WTC11 (cell line): Measurements from ENCODE around the gene LPP. TPM values are rescaled to one million over a fixed set of nuclear protein-coding genes. Genes with fewer than 3 reads are reported as not detected.

ENCODE experiments used
- ATAC-seq: fragments of 200-7000 bp; cut with Tn5 transposase; 2 replicates; pipeline ENCODE4 v1.10.0; 2021; ENCODE audit warnings: mild to moderate bottlenecking, moderate library complexity
- CTCF ChIA-PET: fragments of 300-600 bp; sonication (Branson Sonifier 250); formaldehyde crosslinking; loops from one replicate; lab custom pipeline; 2021; ENCODE audit warnings: antibody characterized with exemption; lab: Charles Lee
- POLR2A ChIA-PET: fragments of 350-600 bp; sonication (Branson Sonifier 250); formaldehyde crosslinking; loops from one replicate; lab custom pipeline; 2021; ENCODE audit warnings: antibody characterized with exemption; lab: Charles Lee
- DNase-seq: peaks from one replicate; pipeline ENCODE4 v3.0.0; 2021; ENCODE audit warnings: low spot score
- H3K27ac Mint-ChIP-seq: 2 replicates; pipeline ENCODE4 v1.8.0; 2021; ENCODE audit warnings: mixed read lengths
- H3K27me3 Mint-ChIP-seq: 2 replicates; pipeline ENCODE4 v1.8.0; 2021; ENCODE audit warnings: low read depth, mild to moderate bottlenecking, moderate library complexity, mixed read lengths
- H3K36me3 Mint-ChIP-seq: 2 replicates; pipeline ENCODE4 v1.8.0; 2021; ENCODE audit warnings: mixed read lengths
- H3K4me1 Mint-ChIP-seq: 2 replicates; pipeline ENCODE4 v1.8.0; 2022; ENCODE audit warnings: mixed read lengths
- H3K4me3 Mint-ChIP-seq: 2 replicates; pipeline ENCODE4 v1.8.0; 2021; ENCODE audit warnings: mild to moderate bottlenecking, moderate library complexity, mixed read lengths
- H3K9me3 Mint-ChIP-seq: 2 replicates; pipeline ENCODE4 v1.8.0; 2021; ENCODE audit warnings: mixed read lengths
- AR ChIP-seq: fragments of 250-450 bp; sonication (Bioruptor Pico); IDR thresholded peaks from 2 replicates; pipeline ENCODE4 v1.9.0; 2021; ENCODE audit warnings: mild to moderate bottlenecking
- ATF6 ChIP-seq: sonication (generic); formaldehyde crosslinking; IDR thresholded peaks from 2 replicates; pipeline ENCODE4 v1.8.1; 2023; ENCODE audit warnings: mild to moderate bottlenecking, missing genetic modification reagents
- CDX4 ChIP-seq: fragments of 250-450 bp; sonication (Bioruptor Pico); IDR thresholded peaks from 2 replicates; pipeline ENCODE4 v1.9.0; 2021; ENCODE audit warnings: moderate library complexity, mild to moderate bottlenecking, inconsistent platforms, borderline replicate concordance
- EMX1 ChIP-seq: fragments of 250-450 bp; sonication (Bioruptor Pico); IDR thresholded peaks from 2 replicates; pipeline ENCODE4 v1.8.0; 2021; ENCODE audit warnings: mild to moderate bottlenecking
- ESRRA ChIP-seq: sonication (generic); formaldehyde crosslinking; IDR thresholded peaks from 2 replicates; pipeline ENCODE4 v1.8.1; 2022; ENCODE audit warnings: mild to moderate bottlenecking, missing genetic modification reagents, borderline replicate concordance
- FOXP1 ChIP-seq: sonication (generic); formaldehyde crosslinking; IDR thresholded peaks from 2 replicates; pipeline ENCODE4 v1.8.0; 2022; ENCODE audit warnings: missing genetic modification reagents, mild to moderate bottlenecking, moderate library complexity, borderline replicate concordance
- GTF2I ChIP-seq: fragments of 250-450 bp; sonication (Bioruptor Pico); conservative IDR thresholded peaks from 2 replicates; pipeline ENCODE4 v1.4.0; 2021; ENCODE audit warnings: mild to moderate bottlenecking
- IRF2 ChIP-seq: sonication (generic); formaldehyde crosslinking; IDR thresholded peaks from 2 replicates; pipeline ENCODE4 v1.8.0; 2022; ENCODE audit warnings: low read depth, missing genetic modification reagents, borderline replicate concordance
- JUN ChIP-seq: sonication (generic); formaldehyde crosslinking; IDR thresholded peaks from 2 replicates; pipeline ENCODE4 v1.8.0; 2023; ENCODE audit warnings: mild to moderate bottlenecking, missing genetic modification reagents
- NFATC4 ChIP-seq: fragments of 250-450 bp; sonication (Bioruptor Pico); IDR thresholded peaks from 2 replicates; pipeline ENCODE4 v1.9.0; 2021; ENCODE audit warnings: mild to moderate bottlenecking
- NFYB ChIP-seq: sonication (generic); formaldehyde crosslinking; conservative IDR thresholded peaks from 2 replicates; pipeline ENCODE4 v1.8.0; 2022; ENCODE audit warnings: low read depth, missing genetic modification reagents
- NR2C2 ChIP-seq: sonication (generic); formaldehyde crosslinking; IDR thresholded peaks from 2 replicates; pipeline ENCODE4 v1.8.0; 2022; ENCODE audit warnings: mild to moderate bottlenecking, missing genetic modification reagents
- RELA ChIP-seq: sonication (generic); formaldehyde crosslinking; IDR thresholded peaks from 2 replicates; pipeline ENCODE4 v1.8.1; 2022; ENCODE audit warnings: missing genetic modification reagents, mild to moderate bottlenecking, borderline replicate concordance
- RORB ChIP-seq: fragments of 250-450 bp; sonication (Bioruptor Pico); IDR thresholded peaks from 2 replicates; pipeline ENCODE4 v1.9.0; 2021; ENCODE audit warnings: mild to moderate bottlenecking
- STAT6 ChIP-seq: sonication (generic); formaldehyde crosslinking; conservative IDR thresholded peaks from 2 replicates; pipeline ENCODE4 v1.8.1; 2023; ENCODE audit warnings: mild to moderate bottlenecking, low read depth, missing genetic modification reagents, moderate library complexity
- TP53 ChIP-seq: sonication (generic); formaldehyde crosslinking; IDR thresholded peaks from 2 replicates; pipeline ENCODE4 v1.8.1; 2023; ENCODE audit warnings: mild to moderate bottlenecking, missing genetic modification reagents
- ZBTB21 ChIP-seq: sonication (generic); formaldehyde crosslinking; IDR thresholded peaks from 2 replicates; pipeline ENCODE4 v1.8.1; 2023; ENCODE audit warnings: mild to moderate bottlenecking, missing genetic modification reagents, borderline replicate concordance
- ZNF138 ChIP-seq: sonication (generic); formaldehyde crosslinking; conservative IDR thresholded peaks from 2 replicates; pipeline ENCODE4 v1.8.1; 2022; ENCODE audit warnings: mild to moderate bottlenecking, moderate library complexity, missing genetic modification reagents
- ZNF281 ChIP-seq: sonication (generic); formaldehyde crosslinking; IDR thresholded peaks from 2 replicates; pipeline ENCODE4 v1.8.0; 2023; ENCODE audit warnings: mild to moderate bottlenecking, missing genetic modification reagents
- ZNF317 ChIP-seq: sonication (generic); formaldehyde crosslinking; IDR thresholded peaks from 2 replicates; pipeline ENCODE4 v1.8.1; 2023; ENCODE audit warnings: low read depth, mild to moderate bottlenecking, moderate library complexity, missing genetic modification reagents, borderline replicate concordance
- ZNF396 ChIP-seq: fragments of 250-450 bp; sonication (Bioruptor Pico); IDR thresholded peaks from 2 replicates; pipeline ENCODE4 v1.8.0; 2021; ENCODE audit warnings: mild to moderate bottlenecking, moderate library complexity, borderline replicate concordance
- total RNA-seq: library from RNA; stranded (reverse); gene quantifications from 3 replicates; pipeline ENCODE4 v1.2.3, GENCODE V29; 2021

Gene LPP
- total RNA-seq, 1 experiment from 2014 or later = 49.6 TPM

- TF ChIP-seq ZNF281 (CRISPR knock-in tag) (no peak), RELA (CRISPR knock-in tag) (no peak)
Measured at GRCh38 chr3:188801393-188801792, 647.4 kb downstream of the LPP start (continued).

- DNase-seq (no peak), ATAC-seq (no peak)
- Mint-ChIP-seq H3K36me3 (peaks cover 9% of the 10 kb centered on the region), H3K27ac (no peak overlapping the region), H3K4me3 (no peak overlapping the region), H3K27me3 (no peaks in the 10 kb centered on the region), H3K4me1 (no peaks in the 10 kb centered on the region), H3K9me3 (peaks cover 13% of the 10 kb centered on the region)
- TF ChIP-seq GTF2I (CRISPR knock-in tag) (no peak), ATF6 (CRISPR knock-in tag) (no peak), JUN (CRISPR knock-in tag) (no peak), ZNF396 (CRISPR knock-in tag) (no peak), NFATC4 (CRISPR knock-in tag) (no peak), NFYB (no peak), EMX1 (CRISPR knock-in tag) (no peak), IRF2 (CRISPR knock-in tag) (no peak), ZNF138 (CRISPR knock-in tag) (no peak), RORB (no peak), TP53 (CRISPR knock-in tag) (no peak), AR (CRISPR knock-in tag) (no peak), STAT6 (CRISPR knock-in tag) (no peak), FOXP1 (CRISPR knock-in tag) (no peak), ESRRA (no peak), ZNF317 (CRISPR knock-in tag) (no peak), CDX4 (CRISPR knock-in tag) (no peak), NR2C2 (CRISPR knock-in tag) (no peak), ZBTB21 (CRISPR knock-in tag) (no peak)
- CTCF ChIA-PET = interaction anchor here (0.8 kb wide), 1 partner anchor 1423 kb away, joined by 4 read pairs; no protein-coding TSS in a partner anchor
- POLR2A ChIA-PET = no interaction called here
Measured at GRCh38 chr3:188802645-188803044, 648.7 kb downstream of the LPP start.
